Measurements from ENCODE around the gene NCF2.

Gene NCF2

GRCh38 chr1:183582021-183582713 is 8.1 kb downstream of the NCF2 start:
- no peak for DNase-seq

GRCh38 chr1:183580281-183580682 is 10.0 kb downstream of the NCF2 start:
- DNase-seq = no peak

- DNase-seq = no peak
Measured at GRCh38 chr1:183578856-183579255, 11.4 kb downstream of the NCF2 start.

GRCh38 chr1:183577897-183578465 is 12.3 kb downstream of the NCF2 start:
- DNase-seq = no peak

- DNase-seq = no peak
Measured at GRCh38 chr1:183576537-183576936, 13.7 kb downstream of the NCF2 start.

DNA sequence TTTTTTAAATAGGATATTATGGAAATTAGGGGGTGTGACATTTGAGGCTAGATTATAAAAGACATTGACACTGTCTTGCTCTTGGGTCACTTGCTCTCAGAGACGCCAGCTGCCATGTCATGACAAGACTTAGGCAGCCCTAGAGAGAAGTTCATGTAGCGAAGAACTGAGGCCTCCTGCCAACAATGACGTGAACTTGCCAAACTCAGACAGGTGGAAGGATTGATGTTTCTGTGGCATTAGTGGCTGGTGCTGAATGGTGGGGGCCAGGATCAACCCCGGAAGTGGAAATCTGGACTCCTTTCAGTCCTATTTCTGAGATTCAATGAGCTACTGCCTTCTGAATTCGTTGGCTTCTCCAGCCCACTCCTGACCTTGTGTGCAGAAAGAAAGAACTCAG is 14.7 kb downstream of the NCF2 start:
- no peak for DNase-seq

GRCh38 chr1:183572721-183573120 is 17.5 kb downstream of the NCF2 start:
- no peak for DNase-seq

- DNase-seq = no peak
Measured at GRCh38 chr1:183571678-183572268, 18.5 kb downstream of the NCF2 start.

DNA sequence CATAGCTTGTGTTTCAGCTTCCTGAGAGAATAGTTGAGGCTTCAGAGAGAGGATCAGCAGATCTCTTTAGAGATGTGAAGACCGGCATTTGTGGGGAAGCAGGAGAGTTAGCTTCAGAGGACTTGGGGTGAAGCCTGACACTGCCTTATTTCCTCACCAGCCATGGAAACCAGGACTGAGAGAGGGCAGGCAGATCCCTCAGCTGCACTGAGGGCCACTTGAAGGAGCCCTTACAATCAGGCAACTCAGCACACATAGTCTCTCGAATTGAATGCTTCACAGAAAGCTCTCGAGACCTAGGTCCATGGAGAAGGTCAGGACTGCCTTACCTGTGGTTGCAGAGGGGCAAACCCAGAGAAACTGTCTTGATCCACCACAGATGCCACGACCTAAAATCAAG is 19.8 kb downstream of the NCF2 start:
- DNase-seq = no peak

- no peak for DNase-seq
Measured at GRCh38 chr1:183569801-183570200, 20.5 kb downstream of the NCF2 start.

GRCh38 chr1:183569141-183569540 is 21.1 kb downstream of the NCF2 start:
- DNase-seq = no peak

DNA sequence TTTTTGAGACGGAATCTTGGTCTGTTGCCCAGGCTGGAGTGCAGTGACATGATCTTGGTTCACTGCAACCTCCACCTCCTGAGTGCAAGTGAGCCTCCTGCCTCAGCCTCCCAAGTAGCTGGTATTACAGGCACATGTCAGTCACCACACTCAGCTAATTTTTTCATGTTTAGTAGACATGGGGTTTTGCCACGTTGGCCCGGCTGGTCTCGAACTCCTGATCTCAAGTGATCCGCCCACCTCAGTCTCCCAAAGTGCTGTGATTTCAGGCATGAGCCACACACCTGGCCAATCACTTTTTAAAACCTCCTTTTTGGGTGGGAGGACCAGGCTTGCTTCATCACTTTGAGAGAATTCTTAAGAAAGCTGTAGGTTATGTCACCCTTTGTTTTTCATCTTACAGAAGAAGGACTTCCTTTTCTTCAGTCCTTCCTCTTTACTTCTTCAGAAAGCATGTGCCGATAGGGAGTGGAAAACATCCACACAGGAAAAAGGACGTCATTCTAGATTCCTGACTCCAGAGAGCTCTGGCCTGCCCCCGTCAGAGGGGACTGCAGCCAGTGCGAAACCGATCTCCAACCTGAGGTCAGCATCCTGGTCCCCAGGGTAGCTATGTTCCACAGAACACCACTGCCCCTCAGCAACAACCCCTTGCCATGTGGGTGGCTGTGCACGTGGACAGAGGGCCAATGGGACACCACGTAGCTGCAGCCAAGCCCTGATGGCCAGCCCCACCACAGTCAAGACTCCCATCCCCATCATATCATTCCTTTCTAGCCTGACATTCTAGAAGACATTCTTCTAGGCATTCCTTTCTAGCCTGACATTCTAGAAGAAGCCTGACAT is 21.9 kb downstream of the NCF2 start:
- DNase-seq = no peak

DNA sequence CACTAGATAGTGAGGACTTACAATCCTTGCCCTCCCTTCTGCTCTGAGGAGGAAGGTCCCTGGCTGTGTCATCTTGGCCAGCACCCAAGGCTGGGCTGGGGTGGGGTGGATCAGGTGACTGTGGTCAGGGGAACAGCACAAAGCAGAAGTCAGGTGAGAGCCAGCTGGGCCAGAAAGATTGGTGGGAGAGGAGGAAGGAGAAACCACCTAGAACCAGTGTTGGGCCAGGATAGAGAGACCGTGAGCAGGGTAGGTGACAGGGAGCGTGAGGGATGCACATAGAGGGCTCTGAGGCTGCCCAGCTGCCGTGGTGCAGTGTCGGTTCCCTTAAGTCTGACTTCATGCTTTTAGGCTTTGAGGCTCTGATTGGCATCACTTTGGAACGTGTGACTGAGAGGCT is 22.7 kb downstream of the NCF2 start:
- DNase-seq = no peak

DNA sequence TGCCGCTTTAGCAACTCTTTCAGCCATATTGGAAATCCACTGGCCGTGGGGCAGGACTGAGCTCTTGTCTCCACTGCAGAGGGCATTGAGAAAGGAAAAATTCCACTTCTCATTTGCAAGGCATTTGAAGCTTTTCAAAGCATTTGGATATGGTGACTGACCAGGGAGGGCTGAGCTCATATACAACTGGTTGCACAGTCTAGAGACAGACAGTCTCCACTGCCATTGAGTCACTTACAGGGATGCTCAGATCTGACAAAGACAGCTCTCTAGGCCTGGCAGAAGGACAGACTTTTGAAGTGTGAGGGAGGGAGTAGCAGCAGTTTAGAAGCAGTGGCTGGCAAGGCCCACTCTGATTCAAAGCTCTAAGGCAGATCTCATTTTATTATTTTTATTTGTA is 24.2 kb downstream of the NCF2 start:
- DNase-seq = no peak

- no peak for DNase-seq
Measured at GRCh38 chr1:183565261-183565660, 25.0 kb downstream of the NCF2 start.

DNA sequence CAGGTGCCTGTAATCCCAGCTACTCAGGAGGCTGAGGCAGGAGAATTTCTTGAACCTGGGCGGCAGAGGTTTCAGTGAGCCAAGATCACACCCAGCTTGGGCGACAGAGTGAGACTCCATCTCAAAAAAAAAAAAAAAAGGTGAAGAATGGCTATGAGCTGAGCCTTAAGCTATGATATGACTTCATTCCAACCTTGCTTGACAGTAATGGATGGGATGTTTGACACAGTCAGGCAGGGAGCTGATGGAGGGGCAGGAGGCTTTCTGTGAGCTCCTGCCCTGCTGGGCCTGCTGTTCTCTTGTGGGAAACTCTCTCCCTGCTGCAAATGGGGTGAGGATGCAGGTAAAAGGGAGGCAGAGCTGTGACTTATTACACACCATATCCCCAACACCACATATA is 27.6 kb downstream of the NCF2 start:
- DNase-seq = no peak

GRCh38 chr1:183559061-183559460 is 31.2 kb downstream of the NCF2 start:
- no peak for DNase-seq

GRCh38 chr1:183554577-183554976 is 35.7 kb downstream of the NCF2 start:
- DNase-seq = no peak

DNA sequence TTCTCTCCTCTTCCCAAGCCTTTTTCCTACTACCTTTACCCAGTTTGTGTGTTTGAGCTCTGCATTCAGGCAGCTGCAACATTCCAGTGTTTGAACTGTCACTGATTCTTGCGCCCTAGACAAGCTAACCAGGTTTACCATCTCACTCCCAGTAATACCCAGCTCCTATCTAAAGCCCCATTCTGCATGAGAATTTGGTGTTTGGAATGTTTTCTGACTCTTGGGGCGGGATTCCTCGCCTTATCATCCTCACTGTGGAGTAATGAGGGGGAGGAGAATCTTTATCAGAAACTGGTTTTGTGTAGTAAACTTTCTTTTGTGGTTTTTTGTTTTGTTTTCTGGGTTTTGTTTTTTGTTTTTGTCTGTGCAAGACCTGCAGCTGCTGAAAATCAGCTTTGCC is 36.5 kb downstream of the NCF2 start:
- DNase-seq = no peak

GRCh38 chr1:183553331-183553730 is 36.9 kb downstream of the NCF2 start:
- DNase-seq = no peak

DNA sequence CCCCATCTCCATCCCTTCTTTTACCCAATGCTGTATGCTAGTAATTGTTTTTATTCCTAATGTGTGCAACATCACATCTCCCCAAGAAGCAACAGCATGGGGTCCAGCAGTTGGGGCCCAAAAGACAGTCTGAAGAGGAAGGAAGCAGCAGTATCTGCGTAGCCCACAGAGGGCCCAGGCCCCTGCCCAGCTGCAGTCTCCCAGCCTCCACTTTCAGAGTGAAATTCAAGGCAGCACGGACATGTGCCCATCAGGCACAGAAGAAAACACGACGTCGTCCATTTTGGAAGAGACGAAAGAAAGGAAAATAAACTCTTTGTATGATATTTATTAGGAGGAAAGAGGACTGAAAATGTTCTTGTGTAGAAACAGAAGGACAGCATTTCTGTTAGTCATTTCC is 37.4 kb downstream of the NCF2 start:
- DNase-seq = no peak

- no peak for DNase-seq
Measured at GRCh38 chr1:183552441-183552840, 37.8 kb downstream of the NCF2 start.

DNA sequence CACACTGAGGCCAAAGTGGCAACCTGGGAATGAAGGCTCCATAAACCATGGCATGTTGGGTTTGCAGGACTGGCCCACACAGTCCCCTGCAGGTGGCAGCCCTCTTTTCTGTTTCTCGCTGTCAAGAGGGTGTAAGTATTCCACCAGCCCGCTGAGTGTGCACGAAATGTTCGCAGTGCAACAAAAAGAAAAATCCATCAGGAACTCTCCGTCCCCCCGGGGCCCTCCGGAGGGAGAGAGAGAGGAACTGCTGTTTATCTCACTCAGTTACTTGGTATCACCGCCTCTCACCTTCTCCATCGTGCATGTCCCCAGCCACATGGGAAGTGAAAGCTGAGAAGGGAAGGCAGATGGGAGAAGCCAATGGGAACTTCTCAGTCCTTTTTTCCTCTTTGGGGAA is 38.3 kb downstream of the NCF2 start:
- DNase-seq = no peak

DNA sequence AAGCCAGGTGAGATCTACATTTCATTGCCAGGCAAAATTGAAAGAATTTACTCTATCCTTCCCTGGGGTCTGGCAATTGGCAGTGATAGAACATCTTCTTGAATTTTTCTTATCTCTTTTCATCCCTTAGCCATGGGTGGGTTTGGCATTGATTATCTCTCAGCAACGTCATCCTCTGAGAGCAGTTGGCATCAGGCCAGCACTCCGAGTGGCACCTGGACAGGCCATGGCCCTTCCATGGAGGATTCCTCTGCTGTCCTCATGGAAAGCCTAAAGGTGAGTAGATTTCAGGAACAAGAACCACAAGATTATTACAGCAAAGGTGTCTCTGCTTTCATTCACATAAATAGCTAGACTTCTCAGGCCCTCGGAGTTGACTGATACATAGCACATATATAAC is 39.3 kb downstream of the NCF2 start:
- no peak for DNase-seq
